DMS53 treated with DMSO at 0.1 percent for 48 hours (cell line): Measurements from ENCODE around the gene ADD1.

ENCODE experiments used
- DNase-seq: peaks from one replicate; lab custom pipeline; 2025; ENCODE audit not compliant: unreplicated experiment; lab: John Stamatoyannopoulos, UW

ADD1 gene

GRCh38 chr4:2879026-2879425, 35.4 kb downstream of the ADD1 start:
- DNase-seq, result no peak

GRCh38 chr4:2881431-2881830, 37.8 kb downstream of the ADD1 start:
- no peak for DNase-seq

GRCh38 chr4:2882341-2882740, 38.7 kb downstream of the ADD1 start:
- no peak for DNase-seq

GRCh38 chr4:2886161-2886560, 42.5 kb downstream of the ADD1 start:
- DNase-seq, result no peak

- no peak for DNase-seq
Measured at GRCh38 chr4:2886622-2887021, 43.0 kb downstream of the ADD1 start.

GRCh38 chr4:2887343-2887742, 43.7 kb downstream of the ADD1 start:
- no peak for DNase-seq

GRCh38 chr4:2888886-2889285, 45.2 kb downstream of the ADD1 start:
- DNase-seq, result no peak

GRCh38 chr4:2891294-2891693, 47.6 kb downstream of the ADD1 start:
- DNase-seq, result no peak

- DNase-seq, result no peak
Measured at GRCh38 chr4:2893772-2894171, 50.1 kb downstream of the ADD1 start.

GRCh38 chr4:2898001-2898400, 54.4 kb downstream of the ADD1 start:
- DNase-seq, result no peak

GRCh38 chr4:2900741-2901140, 57.1 kb downstream of the ADD1 start:
- no peak for DNase-seq

- DNase-seq, result no peak
Measured at GRCh38 chr4:2901186-2901585, 57.5 kb downstream of the ADD1 start.

GRCh38 chr4:2902126-2902525, 58.5 kb downstream of the ADD1 start:
- no peak for DNase-seq

- DNase-seq, result no peak
Measured at GRCh38 chr4:2905544-2905943, 61.9 kb downstream of the ADD1 start.

GRCh38 chr4:2906218-2906617, 62.6 kb downstream of the ADD1 start:
- DNase-seq, result no peak

GRCh38 chr4:2907226-2907625, 63.6 kb downstream of the ADD1 start:
- DNase-seq, result no peak

GRCh38 chr4:2907706-2908293, 64.2 kb downstream of the ADD1 start:
- DNase-seq, result peak; percentile 99

GRCh38 chr4:2908686-2909085, 65.0 kb downstream of the ADD1 start:
- DNase-seq, result no peak

- no peak for DNase-seq
Measured at GRCh38 chr4:2909583-2909982, 65.9 kb downstream of the ADD1 start.

GRCh38 chr4:2910409-2910808, 66.8 kb downstream of the ADD1 start:
- no peak for DNase-seq

GRCh38 chr4:2911868-2912267, 68.2 kb downstream of the ADD1 start:
- DNase-seq, result no peak

- DNase-seq, result no peak
Measured at GRCh38 chr4:2913168-2913567, 69.5 kb downstream of the ADD1 start.

- DNase-seq, result no peak
Measured at GRCh38 chr4:2914256-2915126, 70.8 kb downstream of the ADD1 start.
